Neural cell (in vitro differentiated cells): ENCODE measurements around the gene TOB1. TPM values are rescaled to one million over a fixed set of nuclear protein-coding genes. Genes with fewer than 3 reads are reported as not detected.

ENCODE experiments used
- H2AFZ ChIP-seq: fragments of 200-600, 300-800 bp; sonication (generic), shearing (Covaris generic); 2 replicates; pipeline ENCODE4 v1.6.0; 2014; ENCODE audit warnings: low read depth, mild to moderate bottlenecking, antibody characterized with exemption, low read length, moderate library complexity
- H3F3A ChIP-seq: fragments of 200-600 bp; shearing (Covaris generic); 2 replicates; pipeline ENCODE4 v1.6.1; 2016; ENCODE audit warnings: mild to moderate bottlenecking, moderate library complexity, mixed read lengths, antibody characterized with exemption, low read length; ENCODE audit not compliant: insufficient read depth, poor library complexity, severe bottlenecking
- H3K27ac ChIP-seq: fragments of 200-600, 300-800 bp; sonication (generic), shearing (Covaris generic); 2 replicates; pipeline ENCODE4 v1.5.1; 2014; ENCODE audit warnings: mild to moderate bottlenecking, low read length, moderate library complexity
- H3K27me3 ChIP-seq: fragments of 300-800, 200-600 bp; sonication (generic), shearing (Covaris generic); 2 replicates; pipeline ENCODE4 v1.6.0; 2014; ENCODE audit warnings: mild to moderate bottlenecking, low read depth, low read length, moderate library complexity; ENCODE audit not compliant: insufficient read depth
- H3K36me3 ChIP-seq: fragments of 300-800, 200-600 bp; sonication (generic), shearing (Covaris generic); 2 replicates; pipeline ENCODE4 v1.5.1; 2014; ENCODE audit warnings: mild to moderate bottlenecking, antibody characterized with exemption, low read length, moderate library complexity; ENCODE audit not compliant: insufficient read depth
- H3K4me2 ChIP-seq: fragments of 300-800, 200-600 bp; sonication (generic), shearing (Covaris generic); 2 replicates; pipeline ENCODE4 v1.6.0; 2014; ENCODE audit warnings: mild to moderate bottlenecking, low read length
- H3K4me3 ChIP-seq: fragments of 300-800, 200-600 bp; sonication (generic), shearing (Covaris generic); 2 replicates; pipeline ENCODE4 v1.5.1; 2014; ENCODE audit warnings: mild to moderate bottlenecking, low read length, moderate library complexity
- H3K79me2 ChIP-seq: fragments of 200-600 bp; shearing (Covaris generic); replicated peaks from 2 replicates; pipeline ENCODE4 v1.6.0; 2014; ENCODE audit warnings: mild to moderate bottlenecking, low read length, moderate library complexity; ENCODE audit not compliant: insufficient read depth
- H3K9ac ChIP-seq: fragments of 300-800, 200-600 bp; sonication (generic), shearing (Covaris generic); 2 replicates; pipeline ENCODE4 v1.6.1; 2016; ENCODE audit warnings: mild to moderate bottlenecking, low read length, mixed read lengths
- H3K9me2 ChIP-seq: fragments of 200-600 bp; shearing (Covaris generic); 2 replicates; pipeline ENCODE4 v1.6.1; 2016; ENCODE audit warnings: mild to moderate bottlenecking, low read length, mixed read lengths; ENCODE audit not compliant: insufficient read depth
- H3K9me3 ChIP-seq: fragments of 200-600, 300-800 bp; sonication (generic), shearing (Covaris generic); 2 replicates; pipeline ENCODE4 v1.6.1; 2016; ENCODE audit warnings: mild to moderate bottlenecking, mixed run types, low read length, moderate library complexity, mixed read lengths
- H4K20me1 ChIP-seq: fragments of 200-600 bp; shearing (Covaris generic); 2 replicates; pipeline ENCODE4 v1.6.1; 2016; ENCODE audit warnings: mild to moderate bottlenecking, mixed run types; ENCODE audit not compliant: insufficient read depth
- CTCF ChIP-seq: fragments of 450-650 bp; IDR thresholded peaks from 2 replicates; pipeline ENCODE4 v1.5.1; 2014; ENCODE audit warnings: antibody characterized with exemption, mild to moderate bottlenecking, moderate library complexity; ENCODE audit not compliant: poor library complexity, severe bottlenecking
- EP300 ChIP-seq: fragments of 450-650 bp; conservative IDR thresholded peaks from 2 replicates; pipeline ENCODE4 v1.6.1; 2014; ENCODE audit warnings: antibody characterized with exemption, mild to moderate bottlenecking, moderate library complexity; ENCODE audit not compliant: poor library complexity, severe bottlenecking
- EZH2 ChIP-seq: fragments of 200-600, 300-800 bp; shearing (Covaris generic), sonication (generic); IDR thresholded peaks from 2 replicates; pipeline ENCODE4 v1.6.1; 2014; ENCODE audit warnings: antibody characterized with exemption, low read length, borderline replicate concordance, mild to moderate bottlenecking; ENCODE audit not compliant: insufficient read depth, poor library complexity, severe bottlenecking
- MXI1 ChIP-seq: fragments of 450-650 bp; conservative IDR thresholded peaks from 2 replicates; pipeline ENCODE4 v1.6.1; 2014; ENCODE audit warnings: antibody characterized with exemption, mild to moderate bottlenecking; ENCODE audit not compliant: poor library complexity, severe bottlenecking
- POLR2AphosphoS5 ChIP-seq: IDR thresholded peaks from 2 replicates; pipeline ENCODE4 v1.6.1; 2012
- RAD21 ChIP-seq: fragments of 450-650 bp; conservative IDR thresholded peaks from 2 replicates; pipeline ENCODE4 v1.6.1; 2014; ENCODE audit warnings: antibody characterized with exemption, mild to moderate bottlenecking, moderate library complexity
- REST ChIP-seq: IDR thresholded peaks from 2 replicates; pipeline ENCODE4 v1.6.1; 2012; ENCODE audit warnings: borderline replicate concordance
- SMC3 ChIP-seq: fragments of 450-650 bp; conservative IDR thresholded peaks from 2 replicates; pipeline ENCODE4 v1.6.1; 2014; ENCODE audit warnings: antibody characterized with exemption, mild to moderate bottlenecking, moderate library complexity; ENCODE audit not compliant: poor library complexity
- TAF1 ChIP-seq: IDR thresholded peaks from 2 replicates; pipeline ENCODE4 v1.6.1; 2012; ENCODE audit warnings: low read depth
- polyA plus RNA-seq: library from polyadenylated mRNA; depleted of rRNA; stranded (reverse); fragments of >200 nt; gene quantifications from 2 replicates; pipeline ENCODE4 v1.2.3, GENCODE V29; 2014

The TOB1 gene
- polyA plus RNA-seq, 1 donor from 2014 or later: 8.9 TPM

DNA sequence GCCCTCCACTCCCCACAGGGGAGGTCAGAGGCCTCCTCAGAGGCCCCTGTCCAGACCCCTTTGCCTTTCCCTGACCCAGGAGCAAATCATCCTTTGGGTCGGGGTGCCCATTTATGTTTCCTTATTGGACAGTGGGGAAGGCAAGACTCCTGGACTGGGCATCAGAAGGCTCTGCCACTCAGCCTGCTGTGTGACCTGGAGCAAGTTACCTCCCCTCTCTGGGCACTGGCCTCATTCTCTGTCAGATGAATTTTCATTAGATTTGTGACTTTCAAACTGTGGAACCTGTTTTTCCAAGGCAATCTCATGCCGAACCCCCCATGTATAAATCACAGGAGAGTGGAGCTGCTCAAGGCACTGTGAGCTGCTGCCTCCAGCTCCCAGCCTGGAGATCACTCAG lies 47.0 kb upstream of the TOB1 start:
- no peaks in the 10 kb centered on the region for H3K9me2 ChIP-seq
- H3K9me3 ChIP-seq: no peaks in the 10 kb centered on the region
- H3K4me2 ChIP-seq: no peak overlapping the region
- no peaks in the 10 kb centered on the region for H3K79me2 ChIP-seq
- no peaks in the 10 kb centered on the region for H3K27me3 ChIP-seq
- H2AFZ ChIP-seq: no peak overlapping the region
- H3K9ac ChIP-seq: no peak overlapping the region
- H3K4me3 ChIP-seq: no peak overlapping the region
- no peaks in the 10 kb centered on the region for H3K36me3 ChIP-seq
- H3K27ac ChIP-seq: no peak overlapping the region
- TF ChIP-seq REST (no peak), TAF1 (no peak), EZH2 (no peak), CTCF (no peak), SMC3 (no peak), EP300 (no peak), RAD21 (no peak), POLR2AphosphoS5 (no peak), MXI1 (no peak)
- H4K20me1 ChIP-seq: no peaks in the 10 kb centered on the region
- no peaks in the 10 kb centered on the region for H3F3A ChIP-seq

GRCh38 chr17:50911890-50912289 lies 45.7 kb upstream of the TOB1 start:
- H3K4me3 ChIP-seq: no peak overlapping the region
- TF ChIP-seq RAD21 (no peak), MXI1 (no peak), SMC3 (no peak), REST (no peak), EZH2 (no peak), TAF1 (no peak), POLR2AphosphoS5 (no peak)
- no peak overlapping the region for H3K4me2 ChIP-seq
- no peak overlapping the region for H2AFZ ChIP-seq
- no peak overlapping the region for H3K9ac ChIP-seq
- no peaks in the 10 kb centered on the region for H3K27me3 ChIP-seq
- no peak overlapping the region for H3K27ac ChIP-seq
- H4K20me1 ChIP-seq: no peaks in the 10 kb centered on the region
- H3K9me3 ChIP-seq: no peaks in the 10 kb centered on the region
- H3K79me2 ChIP-seq: no peaks in the 10 kb centered on the region
- no peaks in the 10 kb centered on the region for H3F3A ChIP-seq
- H3K36me3 ChIP-seq: no peaks in the 10 kb centered on the region
- H3K9me2 ChIP-seq: no peaks in the 10 kb centered on the region
